Stomach (tissue), 4 donors: ENCODE results near the gene CNP.

Experiments used
- CTCF ChIP-seq, 7 experiments: fragments of 450-650 bp in 4 of 7; fragments of 200-600 bp in 3 of 7; sonication (generic) in 3 of 7; IDR thresholded peaks; one replicate each; pipeline ENCODE4 v1.5.1; 2016 to 2019; ENCODE audit warnings: antibody characterized with exemption in 7 of 7, control low read depth in 2 of 7, mild to moderate bottlenecking in 1 of 7
- EP300 ChIP-seq: sonication (generic); formaldehyde crosslinking; IDR thresholded peaks from one replicate; pipeline ENCODE4 v1.6.1; 2017; ENCODE audit warnings: antibody characterized with exemption

GRCh38 chr17:41920580-41920955 is 46.0 kb upstream of the CNP start:
- no peak for TF ChIP-seq CTCF (IDR thresholded peaks at IDR 0.05)
- no peak for TF ChIP-seq EP300
